ENCODE data around the gene CLDN2.

DNA sequence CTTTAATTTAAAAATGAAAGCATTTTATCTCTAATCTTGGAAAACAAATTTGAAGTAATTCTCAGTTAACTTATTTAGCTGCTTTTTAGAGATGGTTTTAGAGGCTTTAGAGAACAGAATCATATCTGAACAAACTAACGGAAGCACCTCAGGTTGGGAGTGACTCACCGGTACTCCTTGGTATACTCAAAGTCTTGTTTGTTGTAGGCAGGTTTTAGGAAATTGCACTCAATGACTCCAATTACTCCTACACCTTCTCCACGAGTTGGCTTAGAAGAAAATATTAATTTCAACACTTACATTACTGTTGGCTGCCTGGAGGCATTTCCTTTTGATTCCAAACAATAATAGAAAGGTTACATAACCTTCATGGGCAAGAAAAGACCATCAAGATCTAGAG lies 56.2 kb downstream of the CLDN2 start:
- TF ChIP-seq, protein P1, sequence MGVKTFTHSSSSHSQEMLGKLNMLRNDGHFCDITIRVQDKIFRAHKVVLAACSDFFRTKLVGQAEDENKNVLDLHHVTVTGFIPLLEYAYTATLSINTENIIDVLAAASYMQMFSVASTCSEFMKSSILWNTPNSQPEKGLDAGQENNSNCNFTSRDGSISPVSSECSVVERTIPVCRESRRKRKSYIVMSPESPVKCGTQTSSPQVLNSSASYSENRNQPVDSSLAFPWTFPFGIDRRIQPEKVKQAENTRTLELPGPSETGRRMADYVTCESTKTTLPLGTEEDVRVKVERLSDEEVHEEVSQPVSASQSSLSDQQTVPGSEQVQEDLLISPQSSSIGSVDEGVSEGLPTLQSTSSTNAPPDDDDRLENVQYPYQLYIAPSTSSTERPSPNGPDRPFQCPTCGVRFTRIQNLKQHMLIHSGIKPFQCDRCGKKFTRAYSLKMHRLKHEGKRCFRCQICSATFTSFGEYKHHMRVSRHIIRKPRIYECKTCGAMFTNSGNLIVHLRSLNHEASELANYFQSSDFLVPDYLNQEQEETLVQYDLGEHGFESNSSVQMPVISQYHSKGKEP (tag by site-specific recombination; IDR thresholded peaks at IDR 0.05), result no peak
- no peak for TF ChIP-seq ZNF610 (tag by site-specific recombination; IDR thresholded peaks at IDR 0.05; ENCODE audit: borderline replicate concordance)
- TF ChIP-seq, protein P2, sequence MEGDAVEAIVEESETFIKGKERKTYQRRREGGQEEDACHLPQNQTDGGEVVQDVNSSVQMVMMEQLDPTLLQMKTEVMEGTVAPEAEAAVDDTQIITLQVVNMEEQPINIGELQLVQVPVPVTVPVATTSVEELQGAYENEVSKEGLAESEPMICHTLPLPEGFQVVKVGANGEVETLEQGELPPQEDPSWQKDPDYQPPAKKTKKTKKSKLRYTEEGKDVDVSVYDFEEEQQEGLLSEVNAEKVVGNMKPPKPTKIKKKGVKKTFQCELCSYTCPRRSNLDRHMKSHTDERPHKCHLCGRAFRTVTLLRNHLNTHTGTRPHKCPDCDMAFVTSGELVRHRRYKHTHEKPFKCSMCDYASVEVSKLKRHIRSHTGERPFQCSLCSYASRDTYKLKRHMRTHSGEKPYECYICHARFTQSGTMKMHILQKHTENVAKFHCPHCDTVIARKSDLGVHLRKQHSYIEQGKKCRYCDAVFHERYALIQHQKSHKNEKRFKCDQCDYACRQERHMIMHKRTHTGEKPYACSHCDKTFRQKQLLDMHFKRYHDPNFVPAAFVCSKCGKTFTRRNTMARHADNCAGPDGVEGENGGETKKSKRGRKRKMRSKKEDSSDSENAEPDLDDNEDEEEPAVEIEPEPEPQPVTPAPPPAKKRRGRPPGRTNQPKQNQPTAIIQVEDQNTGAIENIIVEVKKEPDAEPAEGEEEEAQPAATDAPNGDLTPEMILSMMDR (tag by site-specific recombination; IDR thresholded peaks at IDR 0.05), result no peak
- TF ChIP-seq KLF10 (tag by site-specific recombination; IDR thresholded peaks at IDR 0.05), result no peak
- no peak for TF ChIP-seq ZNF837 (tag by site-specific recombination; IDR thresholded peaks at IDR 0.05)
- TF ChIP-seq, protein P3, sequence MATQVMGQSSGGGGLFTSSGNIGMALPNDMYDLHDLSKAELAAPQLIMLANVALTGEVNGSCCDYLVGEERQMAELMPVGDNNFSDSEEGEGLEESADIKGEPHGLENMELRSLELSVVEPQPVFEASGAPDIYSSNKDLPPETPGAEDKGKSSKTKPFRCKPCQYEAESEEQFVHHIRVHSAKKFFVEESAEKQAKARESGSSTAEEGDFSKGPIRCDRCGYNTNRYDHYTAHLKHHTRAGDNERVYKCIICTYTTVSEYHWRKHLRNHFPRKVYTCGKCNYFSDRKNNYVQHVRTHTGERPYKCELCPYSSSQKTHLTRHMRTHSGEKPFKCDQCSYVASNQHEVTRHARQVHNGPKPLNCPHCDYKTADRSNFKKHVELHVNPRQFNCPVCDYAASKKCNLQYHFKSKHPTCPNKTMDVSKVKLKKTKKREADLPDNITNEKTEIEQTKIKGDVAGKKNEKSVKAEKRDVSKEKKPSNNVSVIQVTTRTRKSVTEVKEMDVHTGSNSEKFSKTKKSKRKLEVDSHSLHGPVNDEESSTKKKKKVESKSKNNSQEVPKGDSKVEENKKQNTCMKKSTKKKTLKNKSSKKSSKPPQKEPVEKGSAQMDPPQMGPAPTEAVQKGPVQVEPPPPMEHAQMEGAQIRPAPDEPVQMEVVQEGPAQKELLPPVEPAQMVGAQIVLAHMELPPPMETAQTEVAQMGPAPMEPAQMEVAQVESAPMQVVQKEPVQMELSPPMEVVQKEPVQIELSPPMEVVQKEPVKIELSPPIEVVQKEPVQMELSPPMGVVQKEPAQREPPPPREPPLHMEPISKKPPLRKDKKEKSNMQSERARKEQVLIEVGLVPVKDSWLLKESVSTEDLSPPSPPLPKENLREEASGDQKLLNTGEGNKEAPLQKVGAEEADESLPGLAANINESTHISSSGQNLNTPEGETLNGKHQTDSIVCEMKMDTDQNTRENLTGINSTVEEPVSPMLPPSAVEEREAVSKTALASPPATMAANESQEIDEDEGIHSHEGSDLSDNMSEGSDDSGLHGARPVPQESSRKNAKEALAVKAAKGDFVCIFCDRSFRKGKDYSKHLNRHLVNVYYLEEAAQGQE (tag by site-specific recombination; IDR thresholded peaks at IDR 0.05), result no peak
- TF ChIP-seq ZEB2 (tag by site-specific recombination; IDR thresholded peaks at IDR 0.05), result no peak
- no peak for TF ChIP-seq ZNF324 (tag by site-specific recombination; IDR thresholded peaks at IDR 0.05)
- no peak for TF ChIP-seq ZNF24 (tag by site-specific recombination; IDR thresholded peaks at IDR 0.05)
- no peak for TF ChIP-seq ZNF274 (IDR thresholded peaks at IDR 0.05; ENCODE audit: low read length)
- no peak for TF ChIP-seq ZNF274 (tag by site-specific recombination; IDR thresholded peaks at IDR 0.05; ENCODE audit: borderline replicate concordance)
- no peak for TF ChIP-seq ZNF350 (tag by site-specific recombination; IDR thresholded peaks at IDR 0.05)
- TF ChIP-seq, protein P4, sequence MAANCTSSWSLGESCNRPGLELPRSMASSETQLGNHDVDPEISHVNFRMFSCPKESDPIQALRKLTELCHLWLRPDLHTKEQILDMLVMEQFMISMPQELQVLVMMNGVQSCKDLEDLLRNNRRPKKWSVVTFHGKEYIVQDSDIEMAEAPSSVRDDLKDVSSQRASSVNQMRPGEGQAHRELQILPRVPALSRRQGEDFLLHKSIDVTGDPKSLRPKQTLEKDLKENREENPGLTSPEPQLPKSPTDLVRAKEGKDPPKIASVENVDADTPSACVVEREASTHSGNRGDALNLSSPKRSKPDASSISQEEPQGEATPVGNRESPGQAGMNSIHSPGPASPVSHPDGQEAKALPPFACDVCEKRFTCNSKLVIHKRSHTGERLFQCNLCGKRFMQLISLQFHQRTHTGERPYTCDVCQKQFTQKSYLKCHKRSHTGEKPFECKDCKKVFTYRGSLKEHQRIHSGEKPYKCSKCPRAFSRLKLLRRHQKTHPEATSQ (tag by site-specific recombination; IDR thresholded peaks at IDR 0.05), result no peak
- no peak for TF ChIP-seq ZSCAN30 (tag by site-specific recombination; IDR thresholded peaks at IDR 0.05)
- no peak for TF ChIP-seq ZNF677 (tag by site-specific recombination; IDR thresholded peaks at IDR 0.05)
